ENCODE results near the gene ASXL1.
"Not testable (repeated sequence)": the region's sequence is repeated elsewhere in the genome, so short reads cannot be mapped to it uniquely, and the experiment has no call there.

ASXL1 gene

DNA sequence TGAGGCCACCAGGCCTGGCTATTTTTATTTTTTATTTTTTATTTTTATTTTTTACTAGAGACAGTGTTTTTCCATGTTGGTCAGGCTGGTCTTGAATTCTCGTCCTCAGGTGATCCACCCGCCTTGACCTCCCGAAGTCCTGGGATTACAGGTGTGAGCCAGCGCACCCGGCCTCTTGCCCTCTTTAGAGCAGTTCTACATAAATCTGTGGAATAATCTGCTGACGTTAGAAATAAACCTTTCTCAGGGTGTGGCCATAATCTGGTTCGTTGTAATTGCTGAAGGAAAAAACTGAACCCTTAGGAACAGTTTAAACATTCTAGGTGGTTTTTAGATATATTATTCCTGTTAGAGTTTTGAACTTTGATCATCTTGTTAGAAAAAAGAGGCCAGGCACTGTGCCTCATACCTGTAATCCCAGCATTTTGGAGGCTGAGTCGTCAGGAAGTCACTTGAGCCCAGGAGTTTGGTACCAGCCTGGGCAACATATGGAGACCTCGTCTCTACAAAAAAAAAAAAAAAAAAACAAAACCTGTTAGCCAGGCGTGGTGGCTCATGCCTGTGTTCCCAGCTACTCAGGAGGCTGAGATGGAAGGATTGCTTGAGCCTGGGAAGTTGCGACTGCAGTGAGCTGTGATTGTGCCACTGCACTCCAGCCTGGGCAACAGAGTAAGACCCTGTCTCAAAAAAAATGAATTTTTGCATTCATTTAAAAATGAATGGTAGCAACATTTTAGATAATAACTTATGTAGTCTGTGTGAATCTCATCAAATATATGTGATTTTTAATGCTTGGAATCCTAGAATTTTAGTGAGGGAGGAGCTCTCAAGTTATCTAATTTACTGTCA lies 24.2 kb downstream of the ASXL1 start:
- Histone ChIP-seq H3K4me3 (ENCODE audit: extremely low read depth, insufficient read depth, low read length, poor library complexity, severe bottlenecking) (no peak overlapping the region), H3K36me3 (ENCODE audit: control insufficient read depth, insufficient read depth, low read length) (peaks cover 44% of the 10 kb centered on the region), H3K4me1 (ENCODE audit: control insufficient read depth, insufficient read depth, low read length, poor library complexity, severe bottlenecking) (no peaks in the 10 kb centered on the region), H3K27ac (ENCODE audit: low read depth, low read length, severe bottlenecking) (no peak overlapping the region), H3K9me3 (ENCODE audit: control insufficient read depth, low read length) (no peaks in the 10 kb centered on the region)
- WGBS, 2 experiments (ENCODE audit: insufficient coverage in 2 of 2), result 98 to 99% methylated on average over 9 of the region's 11 CpGs

DNA sequence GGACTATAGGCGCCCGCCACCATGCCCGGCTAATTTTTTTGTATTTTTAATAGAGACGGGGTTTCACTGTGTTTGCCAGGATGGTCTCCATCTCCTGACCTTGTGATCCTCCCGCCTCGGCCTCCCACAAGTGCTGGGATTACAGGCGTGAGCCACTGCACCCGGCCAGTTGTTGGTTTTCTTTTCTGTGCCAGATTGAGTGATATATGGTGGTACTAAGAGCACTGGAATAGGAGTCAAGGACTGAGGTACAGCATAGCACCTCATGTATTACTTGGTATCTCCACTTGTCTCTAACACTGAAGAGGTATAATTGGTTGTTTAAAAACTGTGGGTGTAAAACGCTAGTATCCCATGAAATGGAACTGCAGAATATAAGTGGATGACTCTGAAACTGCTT lies 25.3 kb downstream of the ASXL1 start:
- not testable (repeated sequence) for H3K9me3 ChIP-seq (ENCODE audit: control insufficient read depth, low read length); H3K27ac ChIP-seq (ENCODE audit: low read depth, low read length, severe bottlenecking); H3K4me3 ChIP-seq (ENCODE audit: extremely low read depth, insufficient read depth, low read length, poor library complexity, severe bottlenecking); H3K4me1 ChIP-seq (ENCODE audit: control insufficient read depth, insufficient read depth, low read length, poor library complexity, severe bottlenecking)
- WGBS, 2 experiments (ENCODE audit: insufficient coverage in 2 of 2), result 100% methylated on average over 4 to 5 of the region's 9 CpGs
- peaks cover 41% of the 10 kb centered on the region for H3K36me3 ChIP-seq (ENCODE audit: control insufficient read depth, insufficient read depth, low read length)

DNA sequence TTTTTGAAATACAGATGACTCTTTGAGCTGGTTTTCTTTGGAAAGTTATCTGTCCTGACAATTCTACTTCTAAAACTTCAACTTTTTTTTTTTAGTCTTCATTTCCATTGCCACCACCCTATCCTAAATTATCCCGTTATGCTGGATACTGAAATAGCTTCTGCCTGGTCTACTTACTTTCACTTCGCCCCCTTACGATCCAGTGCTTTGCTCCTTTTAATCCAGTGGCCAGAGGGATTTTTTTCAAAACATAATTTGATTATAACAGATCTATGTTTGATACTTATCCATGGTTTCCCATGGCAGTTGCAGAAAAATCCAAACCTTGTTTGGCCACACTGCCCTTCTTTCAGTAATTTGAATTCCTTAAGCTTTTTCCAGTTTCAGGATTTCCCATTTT lies 27.4 kb downstream of the ASXL1 start:
- no peak overlapping the region for H3K4me3 ChIP-seq (ENCODE audit: extremely low read depth, insufficient read depth, low read length, poor library complexity, severe bottlenecking)
- WGBS, 2 experiments (ENCODE audit: insufficient coverage in 2 of 2), result 100% methylated on average over 1 of the region's 3 CpGs
- no peak overlapping the region for H3K27ac ChIP-seq (ENCODE audit: low read depth, low read length, severe bottlenecking)
- H3K9me3 ChIP-seq (ENCODE audit: control insufficient read depth, low read length), result no peaks in the 10 kb centered on the region
- peaks cover 38% of the 10 kb centered on the region for H3K36me3 ChIP-seq (ENCODE audit: control insufficient read depth, insufficient read depth, low read length)
- H3K4me1 ChIP-seq (ENCODE audit: control insufficient read depth, insufficient read depth, low read length, poor library complexity, severe bottlenecking), result no peaks in the 10 kb centered on the region

DNA sequence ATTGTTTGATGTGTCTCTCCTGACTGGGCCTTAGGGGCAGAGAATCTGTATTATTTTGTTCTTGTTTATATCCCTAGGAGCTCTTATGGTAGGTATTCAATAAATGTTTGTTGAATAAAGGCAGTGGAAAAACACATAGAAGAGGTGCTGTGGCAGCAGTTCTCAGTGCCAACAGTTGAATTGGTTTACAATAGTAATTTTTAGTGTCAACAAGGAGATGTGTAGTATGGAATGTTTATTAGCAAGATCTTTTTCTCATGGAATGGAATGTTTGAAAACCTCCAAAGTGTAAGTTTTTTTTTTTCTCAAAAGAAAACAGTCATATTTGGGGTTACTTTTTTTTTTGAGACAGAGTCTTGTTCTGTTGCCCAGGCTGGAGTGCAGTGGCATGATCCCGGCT lies 28.0 kb downstream of the ASXL1 start:
- peaks cover 44% of the 10 kb centered on the region for H3K36me3 ChIP-seq (ENCODE audit: control insufficient read depth, insufficient read depth, low read length)

DNA sequence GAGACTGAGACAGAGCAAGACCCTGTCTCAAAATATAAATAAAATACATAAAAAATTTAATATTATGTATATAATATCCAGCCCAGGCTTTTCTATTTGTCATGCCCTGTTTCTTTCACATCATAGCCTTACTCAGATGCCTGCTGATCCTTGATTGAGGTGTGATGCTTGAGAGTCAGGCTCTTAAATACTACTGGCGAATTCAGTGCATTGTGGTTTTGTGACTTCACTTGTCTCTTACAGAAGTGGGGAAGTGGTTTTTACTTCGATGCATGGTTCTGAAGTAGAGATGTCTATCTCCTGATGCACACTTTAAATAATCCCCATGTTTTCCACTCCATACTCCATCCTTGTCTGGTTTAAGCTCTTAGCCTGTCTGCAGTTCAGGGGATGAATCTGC lies 29.1 kb downstream of the ASXL1 start:
- peaks cover 50% of the 10 kb centered on the region for H3K36me3 ChIP-seq (ENCODE audit: control insufficient read depth, insufficient read depth, low read length)
- WGBS, 2 experiments (ENCODE audit: insufficient coverage in 2 of 2), result 100% methylated on average over 1 of the region's 2 CpGs; no CpG with 5 or more reads in 1 of the 2 experiments
- H3K27ac ChIP-seq (ENCODE audit: low read depth, low read length, severe bottlenecking), result no peak overlapping the region
- H3K4me3 ChIP-seq (ENCODE audit: extremely low read depth, insufficient read depth, low read length, poor library complexity, severe bottlenecking), result no peak overlapping the region
- H3K4me1 ChIP-seq (ENCODE audit: control insufficient read depth, insufficient read depth, low read length, poor library complexity, severe bottlenecking), result no peaks in the 10 kb centered on the region
- no peaks in the 10 kb centered on the region for H3K9me3 ChIP-seq (ENCODE audit: control insufficient read depth, low read length)

More for the DNA sequence above, 28.0 kb downstream of the ASXL1 start:
- Histone ChIP-seq H3K9me3 (ENCODE audit: control insufficient read depth, low read length) (no peaks in the 10 kb centered on the region), H3K4me3 (ENCODE audit: extremely low read depth, insufficient read depth, low read length, poor library complexity, severe bottlenecking) (no peak overlapping the region), H3K27ac (ENCODE audit: low read depth, low read length, severe bottlenecking) (no peak overlapping the region), H3K4me1 (ENCODE audit: control insufficient read depth, insufficient read depth, low read length, poor library complexity, severe bottlenecking) (no peaks in the 10 kb centered on the region)
- 100% methylated on average over 1 of the region's 1 CpG; no CpG with 5 or more reads in 1 of the 2 experiments for WGBS, 2 experiments (ENCODE audit: insufficient coverage in 2 of 2)

DNA sequence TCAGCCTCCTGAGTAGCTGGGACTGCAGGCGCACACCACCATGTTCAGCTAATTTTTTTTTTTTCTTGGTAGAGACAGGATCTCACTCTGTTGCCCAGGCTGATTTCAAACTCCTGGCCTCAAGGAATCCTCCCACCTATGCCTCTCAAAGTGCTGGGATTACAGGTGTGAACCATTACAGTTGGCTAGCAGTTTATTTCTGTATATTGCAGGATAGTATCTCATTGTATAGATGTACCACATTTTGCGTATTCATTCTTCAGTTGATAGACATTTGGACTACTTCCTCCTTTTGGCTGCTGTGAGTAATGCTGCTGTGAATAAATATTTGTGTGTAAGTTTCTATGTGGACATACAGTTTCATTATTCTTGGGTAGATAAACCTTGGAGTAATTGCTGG lies 32.9 kb downstream of the ASXL1 start:
- 100% methylated on average over 1 of the region's 2 CpGs; no CpG with 5 or more reads in 1 of the 2 experiments for WGBS, 2 experiments (ENCODE audit: insufficient coverage in 2 of 2)
- H3K4me1 ChIP-seq (ENCODE audit: control insufficient read depth, insufficient read depth, low read length, poor library complexity, severe bottlenecking), result no peaks in the 10 kb centered on the region
- no peak overlapping the region for H3K4me3 ChIP-seq (ENCODE audit: extremely low read depth, insufficient read depth, low read length, poor library complexity, severe bottlenecking)
- no peaks in the 10 kb centered on the region for H3K9me3 ChIP-seq (ENCODE audit: control insufficient read depth, low read length)
- peaks cover 47% of the 10 kb centered on the region for H3K36me3 ChIP-seq (ENCODE audit: control insufficient read depth, insufficient read depth, low read length)
- no peak overlapping the region for H3K27ac ChIP-seq (ENCODE audit: low read depth, low read length, severe bottlenecking)

DNA sequence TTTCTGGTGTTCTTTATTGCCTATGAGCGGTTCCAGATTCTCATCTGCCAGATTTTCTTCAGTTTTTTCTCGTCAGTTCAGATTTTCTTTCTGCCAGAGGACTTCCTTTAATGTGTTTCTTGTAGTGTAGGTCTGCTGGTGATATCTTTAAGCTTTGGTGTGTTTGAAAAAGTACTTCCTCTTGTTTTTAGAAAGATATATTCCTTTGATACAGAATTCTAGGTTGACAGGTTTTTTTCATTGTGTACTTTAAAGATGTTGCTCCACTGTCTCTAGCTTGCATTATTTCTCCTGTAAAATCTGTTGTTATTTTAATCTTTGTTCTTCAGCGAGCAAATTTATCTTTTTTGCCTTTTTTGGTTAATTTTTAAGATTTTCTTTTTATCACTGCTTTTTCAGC lies 36.9 kb downstream of the ASXL1 start:
- no peak overlapping the region for H3K27ac ChIP-seq (ENCODE audit: low read depth, low read length, severe bottlenecking)

DNA sequence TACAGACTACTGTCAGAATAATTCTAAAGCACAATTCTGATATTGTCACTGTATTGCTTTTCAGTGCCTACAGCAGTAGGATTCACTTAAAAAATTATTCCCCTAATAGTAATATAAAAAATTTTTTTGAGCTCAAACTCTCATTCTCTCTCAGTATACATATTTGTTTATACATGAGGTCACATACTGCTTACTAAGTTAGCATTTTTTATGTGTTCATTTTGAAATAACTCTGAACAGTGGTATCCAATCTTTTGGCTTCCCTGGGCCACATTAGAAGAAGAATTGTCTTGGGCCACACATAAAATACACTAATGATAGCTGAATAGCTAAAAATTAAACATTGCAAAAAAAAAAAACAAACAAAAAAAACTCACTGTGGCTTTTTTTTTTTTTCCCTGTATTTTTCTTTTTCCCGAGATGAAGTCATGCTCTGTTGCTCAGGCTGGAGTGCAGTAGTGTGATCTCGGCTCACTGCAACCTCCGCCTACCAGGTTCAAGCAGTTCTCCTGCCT lies 38.6 kb downstream of the ASXL1 start:
- no peaks in the 10 kb centered on the region for H3K4me1 ChIP-seq (ENCODE audit: control insufficient read depth, insufficient read depth, low read length, poor library complexity, severe bottlenecking)
- peaks cover 28% of the 10 kb centered on the region for H3K36me3 ChIP-seq (ENCODE audit: control insufficient read depth, insufficient read depth, low read length)
- no peak overlapping the region for H3K27ac ChIP-seq (ENCODE audit: low read depth, low read length, severe bottlenecking)
- 100% methylated on average over 3 of the region's 3 CpGs; no CpG with 5 or more reads in 1 of the 2 experiments for WGBS, 2 experiments (ENCODE audit: insufficient coverage in 2 of 2)
- no peak overlapping the region for H3K4me3 ChIP-seq (ENCODE audit: extremely low read depth, insufficient read depth, low read length, poor library complexity, severe bottlenecking)
- H3K9me3 ChIP-seq (ENCODE audit: control insufficient read depth, low read length), result no peaks in the 10 kb centered on the region

More for the DNA sequence above, 36.9 kb downstream of the ASXL1 start:
- Histone ChIP-seq H3K36me3 (ENCODE audit: control insufficient read depth, insufficient read depth, low read length) (peaks cover 31% of the 10 kb centered on the region), H3K4me3 (ENCODE audit: extremely low read depth, insufficient read depth, low read length, poor library complexity, severe bottlenecking) (no peak overlapping the region), H3K9me3 (ENCODE audit: control insufficient read depth, low read length) (no peaks in the 10 kb centered on the region), H3K4me1 (ENCODE audit: control insufficient read depth, insufficient read depth, low read length, poor library complexity, severe bottlenecking) (no peaks in the 10 kb centered on the region)
- WGBS, 2 experiments (ENCODE audit: insufficient coverage in 2 of 2), result 92% methylated on average over 2 of the region's 3 CpGs; no CpG with 5 or more reads in 1 of the 2 experiments

DNA sequence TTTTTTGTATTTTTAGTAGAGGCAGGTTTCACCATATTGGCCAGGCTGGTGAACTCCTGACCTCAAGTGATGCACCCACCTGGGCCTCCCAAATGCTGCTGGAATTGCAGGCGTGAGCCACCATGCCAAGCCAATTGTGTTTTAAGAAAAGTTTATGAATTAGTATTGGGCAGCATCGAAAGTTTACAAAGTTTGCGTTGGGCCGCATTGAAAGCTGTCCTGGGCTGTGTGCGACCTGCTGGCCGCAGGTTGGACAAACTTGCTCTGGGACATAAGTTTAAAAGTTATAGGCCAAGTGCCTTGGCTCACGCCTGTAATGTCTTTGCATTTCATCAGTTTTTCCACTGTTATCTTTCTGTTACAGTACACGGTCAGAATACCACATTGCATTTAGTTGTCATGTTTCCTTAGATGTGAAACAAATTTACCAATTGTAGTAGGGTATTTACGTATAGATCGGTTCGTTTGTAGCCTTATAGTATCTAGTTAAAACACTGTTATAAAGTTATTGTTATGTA lies 39.5 kb downstream of the ASXL1 start:
- H3K4me1 ChIP-seq (ENCODE audit: control insufficient read depth, insufficient read depth, low read length, poor library complexity, severe bottlenecking), result no peaks in the 10 kb centered on the region
- H3K4me3 ChIP-seq (ENCODE audit: extremely low read depth, insufficient read depth, low read length, poor library complexity, severe bottlenecking), result no peak overlapping the region
- whole genome bisulfite sequencing, 2 experiments (ENCODE audit: insufficient coverage in 2 of 2), result 93 to 94% methylated on average over 6 of the region's 11 CpGs
- H3K36me3 ChIP-seq (ENCODE audit: control insufficient read depth, insufficient read depth, low read length), result peaks cover 29% of the 10 kb centered on the region
- no peak overlapping the region for H3K27ac ChIP-seq (ENCODE audit: low read depth, low read length, severe bottlenecking)
- H3K9me3 ChIP-seq (ENCODE audit: control insufficient read depth, low read length), result no peaks in the 10 kb centered on the region

DNA sequence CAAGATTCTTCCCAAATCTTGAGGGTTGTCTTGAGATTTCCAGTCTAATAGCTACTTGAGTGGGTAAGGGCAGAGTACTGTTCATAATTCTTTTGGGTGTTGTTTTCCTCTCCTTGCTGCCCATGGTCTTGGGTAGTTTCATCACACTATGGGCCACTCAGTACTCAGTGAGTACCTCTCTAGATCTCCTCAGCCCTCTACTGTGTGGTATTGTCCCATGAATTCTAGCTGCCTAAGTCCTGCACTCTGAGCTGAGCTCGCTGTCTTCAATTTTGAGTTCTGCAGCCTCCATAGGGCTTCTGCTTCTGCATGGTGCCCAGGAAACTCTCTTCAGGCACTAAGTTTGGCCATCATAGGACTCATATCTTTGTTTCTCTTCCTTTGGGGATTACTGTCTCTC lies 42.3 kb downstream of the ASXL1 start:
- peaks cover 24% of the 10 kb centered on the region for H3K36me3 ChIP-seq (ENCODE audit: control insufficient read depth, insufficient read depth, low read length)
- no peaks in the 10 kb centered on the region for H3K9me3 ChIP-seq (ENCODE audit: control insufficient read depth, low read length)
- 100% methylated on average over 1 of the region's 1 CpG for WGBS, 2 experiments (ENCODE audit: insufficient coverage in 2 of 2)
- H3K4me3 ChIP-seq (ENCODE audit: extremely low read depth, insufficient read depth, low read length, poor library complexity, severe bottlenecking), result no peak overlapping the region
- no peaks in the 10 kb centered on the region for H3K4me1 ChIP-seq (ENCODE audit: control insufficient read depth, insufficient read depth, low read length, poor library complexity, severe bottlenecking)
- H3K27ac ChIP-seq (ENCODE audit: low read depth, low read length, severe bottlenecking), result no peak overlapping the region

DNA sequence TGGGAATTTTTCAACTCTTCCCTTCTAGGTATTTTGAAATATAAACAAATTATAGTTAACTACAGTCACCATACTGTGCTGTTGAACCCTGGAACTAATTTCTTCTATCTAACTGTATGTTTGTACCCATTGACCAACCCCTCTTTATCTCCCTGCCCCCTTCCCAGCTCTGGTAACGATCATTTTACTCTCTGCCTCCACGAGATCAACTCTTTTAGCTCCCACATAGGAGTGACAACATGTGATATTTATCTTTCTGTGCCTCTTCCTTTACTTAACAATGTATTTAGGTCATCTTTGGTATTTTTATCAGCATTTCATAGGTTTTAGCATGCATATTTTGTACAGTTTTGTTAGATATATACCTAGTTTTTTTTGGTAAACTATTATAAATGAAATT lies 45.9 kb downstream of the ASXL1 start:
- no peak overlapping the region for H3K4me3 ChIP-seq (ENCODE audit: extremely low read depth, insufficient read depth, low read length, poor library complexity, severe bottlenecking)
- H3K9me3 ChIP-seq (ENCODE audit: control insufficient read depth, low read length), result no peaks in the 10 kb centered on the region
- peaks cover 43% of the 10 kb centered on the region for H3K36me3 ChIP-seq (ENCODE audit: control insufficient read depth, insufficient read depth, low read length)
- WGBS, 2 experiments (ENCODE audit: insufficient coverage in 2 of 2), result 75 to 82% methylated on average over 2 of the region's 2 CpGs
- H3K4me1 ChIP-seq (ENCODE audit: control insufficient read depth, insufficient read depth, low read length, poor library complexity, severe bottlenecking), result no peaks in the 10 kb centered on the region
- no peak overlapping the region for H3K27ac ChIP-seq (ENCODE audit: low read depth, low read length, severe bottlenecking)
